HK-2 (cell line): Measurements from ENCODE around the gene SLC34A3.
A peak's percentile ranks its signal among the peaks of the same experiment; 100 is the strongest.
"Not testable (repeated sequence)": the region's sequence is repeated elsewhere in the genome, so short reads cannot be mapped to it uniquely, and the experiment has no call there.

Experiments
- DNase-seq: peaks from one replicate; pipeline ENCODE4 v3.0.0-alpha.2; 2018; ENCODE audit not compliant: unreplicated experiment

The SLC34A3 gene

GRCh38 chr9:137255448-137256114 lies 24.9 kb downstream of the SLC34A3 start:
- peak; percentile 71 for DNase-seq

- DNase-seq, result no peak
Measured at GRCh38 chr9:137256362-137256761, 25.7 kb downstream of the SLC34A3 start.

- no peak for DNase-seq
Measured at GRCh38 chr9:137256856-137257255, 26.2 kb downstream of the SLC34A3 start.

GRCh38 chr9:137262173-137262908 lies 31.6 kb downstream of the SLC34A3 start:
- DNase-seq, result not testable (repeated sequence)

GRCh38 chr9:137262909-137263285 lies 32.2 kb downstream of the SLC34A3 start:
- DNase-seq, result no peak

- no peak for DNase-seq
Measured at GRCh38 chr9:137263506-137263905, 32.8 kb downstream of the SLC34A3 start.

GRCh38 chr9:137264067-137264466 lies 33.4 kb downstream of the SLC34A3 start:
- no peak for DNase-seq

GRCh38 chr9:137265496-137266161 lies 34.9 kb downstream of the SLC34A3 start:
- DNase-seq, result no peak

GRCh38 chr9:137266162-137266527 lies 35.4 kb downstream of the SLC34A3 start:
- no peak for DNase-seq

GRCh38 chr9:137266585-137267453 lies 36.1 kb downstream of the SLC34A3 start:
- no peak for DNase-seq

GRCh38 chr9:137267933-137268355 lies 37.2 kb downstream of the SLC34A3 start:
- no peak for DNase-seq

- DNase-seq, result no peak
Measured at GRCh38 chr9:137268538-137269201, 38.0 kb downstream of the SLC34A3 start.

GRCh38 chr9:137269231-137269772 lies 38.6 kb downstream of the SLC34A3 start:
- DNase-seq, result no peak

GRCh38 chr9:137270929-137271695 lies 40.4 kb downstream of the SLC34A3 start:
- no peak for DNase-seq

GRCh38 chr9:137271696-137272076 lies 41.0 kb downstream of the SLC34A3 start:
- DNase-seq, result no peak

- no peak for DNase-seq
Measured at GRCh38 chr9:137272241-137273094, 41.8 kb downstream of the SLC34A3 start.

- DNase-seq, result no peak
Measured at GRCh38 chr9:137273095-137273490, 42.4 kb downstream of the SLC34A3 start.

- no peak for DNase-seq
Measured at GRCh38 chr9:137273611-137274320, 43.1 kb downstream of the SLC34A3 start.

GRCh38 chr9:137275203-137275587 lies 44.5 kb downstream of the SLC34A3 start:
- DNase-seq, result no peak
